ENCODE measurements around the gene GBGT1. TPM values are rescaled to one million over a fixed set of nuclear protein-coding genes. Genes with fewer than 3 reads are reported as not detected.
"Not testable (repeated sequence)": the region's sequence is repeated elsewhere in the genome, so short reads cannot be mapped to it uniquely, and the experiment has no call there.

GBGT1 gene
- total and polyA plus RNA-seq, 2 of the 4 experiments (the other 2 are of a cell fraction) = 1.8 to 3.2 TPM

- H3K14ac ChIP-seq (replicated peaks; ENCODE audit: low read depth, low read length); in situ Hi-C loops (cut with MboI; ENCODE audit: low sequenced_read_pairs); H3K36me3 ChIP-seq (ENCODE audit: control insufficient read depth, insufficient read depth, low read length); H3K4me2 ChIP-seq (ENCODE audit: low read depth, low read length); H2BK20ac ChIP-seq (ENCODE audit: low read depth, low read length); H4K20me1 ChIP-seq (ENCODE audit: insufficient read depth, low read length); H3K4me1 ChIP-seq (ENCODE audit: control insufficient read depth, insufficient read depth, low read length); H3K23ac ChIP-seq (ENCODE audit: low read depth, low read length); intact Hi-C loops (cut with micrococcal nuclease); H2BK15ac ChIP-seq (ENCODE audit: low read depth, low read length); H3K4ac ChIP-seq (ENCODE audit: low read depth, low read length); H3K18ac ChIP-seq (ENCODE audit: low read depth, low read length); H3K27ac ChIP-seq (ENCODE audit: insufficient read depth, low read length); ATAC-seq (ENCODE audit: low read depth); H3K56ac ChIP-seq (ENCODE audit: extremely low read depth, insufficient read depth, low read length); H2BK5ac ChIP-seq (ENCODE audit: low read depth, low read length, poor library complexity, severe bottlenecking); H3K79me1 ChIP-seq (ENCODE audit: low read depth in 1 of 2, low read length in 2 of 2); H2BK120ac ChIP-seq (ENCODE audit: low read depth, low read length); H3K9me3 ChIP-seq (ENCODE audit: control insufficient read depth, insufficient read depth, low read length); H4K5ac ChIP-seq (ENCODE audit: low read depth, low read length); H3K9ac ChIP-seq (ENCODE audit: low read depth, low read length); dilution Hi-C loops (cut with HindIII; ENCODE audit: low sequenced_read_pairs, unreplicated experiment); H3K4me3 ChIP-seq (ENCODE audit: insufficient read depth, low read depth, low read length); POLR2A ChIA-PET (ENCODE audit: unreplicated experiment); H2AK5ac ChIP-seq (ENCODE audit: low read depth, low read length); DNase-seq; H2AK9ac ChIP-seq (replicated peaks; ENCODE audit: low read depth, low read length, poor library complexity); H4K91ac ChIP-seq (ENCODE audit: insufficient read depth, low read depth, low read length); H3K9me1 ChIP-seq (ENCODE audit: insufficient read depth, low read length); H2AFZ ChIP-seq (replicated peaks; ENCODE audit: low read length, poor library complexity); H4K8ac ChIP-seq (ENCODE audit: low read depth in 2 of 2, low read length in 2 of 2); BruUV-seq (replicated peaks): not testable (repeated sequence)
- H3K27me3 ChIP-seq (ENCODE audit: control insufficient read depth, insufficient read depth, low read length) = peaks cover 30% of the 10 kb centered on the region
- 54% methylated on average over 9 of the region's 14 CpGs; no CpG with 5 or more reads in 1 of the 2 experiments for WGBS, 2 experiments (ENCODE audit: extremely low coverage in 2 of 2, insufficient read length in 1 of 2)
- CTCF ChIA-PET = interaction anchor here (0.6 kb wide), 1 partner anchor 366 kb away, joined by 3 read pairs; no protein-coding TSS in a partner anchor
Measured at GRCh38 chr9:133205481-133205887, 41.8 kb upstream of the GBGT1 start.
